Measurements from ENCODE around the gene KCNAB1. TPM values are rescaled to one million over a fixed set of nuclear protein-coding genes. Genes with fewer than 3 reads are reported as not detected.

Gene KCNAB1
- total and polyA plus RNA-seq, 4 donors, result 0.16 to 2.4 (median 0.72) TPM

- no peak overlapping the region for H3K4me3 ChIP-seq
- ATAC-seq (ENCODE audit: insufficient read depth, low FRiP score) (no peak), DNase-seq (no peak)
- WGBS, 2 donors, result 80% methylated on average over 3 of the region's 3 CpGs
- no peaks in the 10 kb centered on the region for H3K9me3 ChIP-seq (ENCODE audit: control insufficient read depth in 4 of 4, insufficient read depth in 3 of 4, low read length in 3 of 4)
- peaks cover 0 to 14% (median 0%) of the 10 kb centered on the region in 5 donors for H3K4me1 ChIP-seq (ENCODE audit: control insufficient read depth in 5 of 5, insufficient read depth in 5 of 5, low read length in 5 of 5)
- no peak overlapping the region for H3K9ac ChIP-seq (ENCODE audit: insufficient read depth in 1 of 2, low read length in 2 of 2)
- no peak for TF ChIP-seq CTCF (IDR thresholded peaks at IDR 0.05; ENCODE audit: control extremely low read depth, extremely low read depth)
- no peaks in the 10 kb centered on the region for H3K27me3 ChIP-seq (ENCODE audit: control insufficient read depth in 3 of 3, insufficient read depth in 3 of 3, low read length in 2 of 3)
- H3K27ac ChIP-seq (ENCODE audit: low read depth in 1 of 2, low read length in 1 of 2), result no peak overlapping the region
- no peaks in the 10 kb centered on the region for H3K36me3 ChIP-seq (ENCODE audit: control insufficient read depth in 4 of 4, insufficient read depth in 4 of 4, low read length in 4 of 4)
Observed at GRCh38 chr3:156158656-156159295, 38.4 kb downstream of the KCNAB1 start.

GRCh38 chr3:156160647-156161046, 40.3 kb downstream of the KCNAB1 start:
- ATAC-seq (ENCODE audit: insufficient read depth, low FRiP score) (no peak), DNase-seq (peak in 1 of 3 donors; percentile 9)
- Histone ChIP-seq H3K9ac (ENCODE audit: insufficient read depth in 1 of 2, low read length in 2 of 2) (no peak overlapping the region), H3K27ac (ENCODE audit: low read depth in 1 of 2, low read length in 1 of 2) (no peak overlapping the region), H3K27me3 (ENCODE audit: control insufficient read depth in 3 of 3, insufficient read depth in 3 of 3, low read length in 2 of 3) (no peaks in the 10 kb centered on the region), H3K4me1 (ENCODE audit: control insufficient read depth in 5 of 5, insufficient read depth in 5 of 5, low read length in 5 of 5) (peaks cover 0 to 14% (median 0%) of the 10 kb centered on the region in 5 donors), H3K4me3 (no peak overlapping the region), H3K9me3 (ENCODE audit: control insufficient read depth in 4 of 4, insufficient read depth in 3 of 4, low read length in 3 of 4) (no peaks in the 10 kb centered on the region), H3K36me3 (ENCODE audit: control insufficient read depth in 4 of 4, insufficient read depth in 4 of 4, low read length in 4 of 4) (no peaks in the 10 kb centered on the region)
- WGBS, 2 donors, result 13 to 17% methylated on average over 3 of the region's 3 CpGs
- TF ChIP-seq CTCF (IDR thresholded peaks at IDR 0.05; ENCODE audit: control extremely low read depth, extremely low read depth), result no peak

GRCh38 chr3:156161172-156161571, 40.8 kb downstream of the KCNAB1 start:
- Histone ChIP-seq H3K9ac (ENCODE audit: insufficient read depth in 1 of 2, low read length in 2 of 2) (no peak overlapping the region), H3K9me3 (ENCODE audit: control insufficient read depth in 4 of 4, insufficient read depth in 3 of 4, low read length in 3 of 4) (no peaks in the 10 kb centered on the region), H3K4me3 (no peak overlapping the region), H3K36me3 (ENCODE audit: control insufficient read depth in 4 of 4, insufficient read depth in 4 of 4, low read length in 4 of 4) (no peaks in the 10 kb centered on the region), H3K27me3 (ENCODE audit: control insufficient read depth in 3 of 3, insufficient read depth in 3 of 3, low read length in 2 of 3) (no peaks in the 10 kb centered on the region), H3K4me1 (ENCODE audit: control insufficient read depth in 5 of 5, insufficient read depth in 5 of 5, low read length in 5 of 5) (peaks cover 0 to 14% (median 0%) of the 10 kb centered on the region in 5 donors), H3K27ac (ENCODE audit: low read depth in 1 of 2, low read length in 1 of 2) (no peak overlapping the region)
- TF ChIP-seq CTCF (IDR thresholded peaks at IDR 0.05; ENCODE audit: control extremely low read depth, extremely low read depth), result no peak
- ATAC-seq (ENCODE audit: insufficient read depth, low FRiP score) (no peak), DNase-seq (no peak)
- 30 to 42% methylated on average over 1 of the region's 1 CpG for WGBS, 2 donors

- no peak for ATAC-seq (ENCODE audit: insufficient read depth, low FRiP score)
- Histone ChIP-seq H3K27ac (ENCODE audit: low read depth in 1 of 2, low read length in 1 of 2) (no peak overlapping the region), H3K9me3 (ENCODE audit: control insufficient read depth in 4 of 4, insufficient read depth in 3 of 4, low read length in 3 of 4) (no peaks in the 10 kb centered on the region), H3K4me1 (ENCODE audit: control insufficient read depth in 5 of 5, insufficient read depth in 5 of 5, low read length in 5 of 5) (peaks cover 0 to 14% (median 0%) of the 10 kb centered on the region in 5 donors), H3K9ac (ENCODE audit: insufficient read depth in 1 of 2, low read length in 2 of 2) (no peak overlapping the region), H3K4me3 (no peak overlapping the region), H3K27me3 (ENCODE audit: control insufficient read depth in 3 of 3, insufficient read depth in 3 of 3, low read length in 2 of 3) (no peaks in the 10 kb centered on the region), H3K36me3 (ENCODE audit: control insufficient read depth in 4 of 4, insufficient read depth in 4 of 4, low read length in 4 of 4) (no peaks in the 10 kb centered on the region)
- DNase-seq, result no peak
- 67 to 79% methylated on average over 2 of the region's 2 CpGs for WGBS, 2 donors
- no peak for TF ChIP-seq CTCF (IDR thresholded peaks at IDR 0.05; ENCODE audit: control extremely low read depth, extremely low read depth)
Observed at GRCh38 chr3:156163848-156164247, 43.5 kb downstream of the KCNAB1 start.
